AG09309 (cell line): ENCODE results near the gene ATP5MC2.

Source experiments
- DNase-seq: peaks from one replicate; pipeline ENCODE4 v3.0.0-alpha.2; 2010; ENCODE audit warnings: low read depth
- H3K4me3 ChIP-seq: 2 replicates; pipeline ENCODE4 v1.5.1; 2011; ENCODE audit warnings: mild to moderate bottlenecking, low read depth, low read length, moderate library complexity; ENCODE audit not compliant: control insufficient read depth
- TF ChIP-seq, protein P1 (sequence below): IDR thresholded peaks from 2 replicates; pipeline ENCODE4 v1.5.1; 2011; ENCODE audit warnings: mild to moderate bottlenecking, low read depth, low read length, inconsistent platforms; ENCODE audit not compliant: insufficient read depth, control insufficient read depth; ENCODE audit errors: missing control alignments

Gene ATP5MC2

GRCh38 chr12:53670971-53671370, 4.9 kb downstream of the ATP5MC2 start:
- TF ChIP-seq, protein P1, sequence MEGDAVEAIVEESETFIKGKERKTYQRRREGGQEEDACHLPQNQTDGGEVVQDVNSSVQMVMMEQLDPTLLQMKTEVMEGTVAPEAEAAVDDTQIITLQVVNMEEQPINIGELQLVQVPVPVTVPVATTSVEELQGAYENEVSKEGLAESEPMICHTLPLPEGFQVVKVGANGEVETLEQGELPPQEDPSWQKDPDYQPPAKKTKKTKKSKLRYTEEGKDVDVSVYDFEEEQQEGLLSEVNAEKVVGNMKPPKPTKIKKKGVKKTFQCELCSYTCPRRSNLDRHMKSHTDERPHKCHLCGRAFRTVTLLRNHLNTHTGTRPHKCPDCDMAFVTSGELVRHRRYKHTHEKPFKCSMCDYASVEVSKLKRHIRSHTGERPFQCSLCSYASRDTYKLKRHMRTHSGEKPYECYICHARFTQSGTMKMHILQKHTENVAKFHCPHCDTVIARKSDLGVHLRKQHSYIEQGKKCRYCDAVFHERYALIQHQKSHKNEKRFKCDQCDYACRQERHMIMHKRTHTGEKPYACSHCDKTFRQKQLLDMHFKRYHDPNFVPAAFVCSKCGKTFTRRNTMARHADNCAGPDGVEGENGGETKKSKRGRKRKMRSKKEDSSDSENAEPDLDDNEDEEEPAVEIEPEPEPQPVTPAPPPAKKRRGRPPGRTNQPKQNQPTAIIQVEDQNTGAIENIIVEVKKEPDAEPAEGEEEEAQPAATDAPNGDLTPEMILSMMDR: no peak
- DNase-seq: no peak
- no peak overlapping the region for H3K4me3 ChIP-seq

- no peak overlapping the region for H3K4me3 ChIP-seq
- DNase-seq: no peak
- TF ChIP-seq, protein P1: no peak
Measured at GRCh38 chr12:53670308-53670707, 5.6 kb downstream of the ATP5MC2 start.

GRCh38 chr12:53667080-53667479, 8.8 kb downstream of the ATP5MC2 start:
- no peak for DNase-seq
- no peak overlapping the region for H3K4me3 ChIP-seq
- TF ChIP-seq, protein P1: no peak

DNA sequence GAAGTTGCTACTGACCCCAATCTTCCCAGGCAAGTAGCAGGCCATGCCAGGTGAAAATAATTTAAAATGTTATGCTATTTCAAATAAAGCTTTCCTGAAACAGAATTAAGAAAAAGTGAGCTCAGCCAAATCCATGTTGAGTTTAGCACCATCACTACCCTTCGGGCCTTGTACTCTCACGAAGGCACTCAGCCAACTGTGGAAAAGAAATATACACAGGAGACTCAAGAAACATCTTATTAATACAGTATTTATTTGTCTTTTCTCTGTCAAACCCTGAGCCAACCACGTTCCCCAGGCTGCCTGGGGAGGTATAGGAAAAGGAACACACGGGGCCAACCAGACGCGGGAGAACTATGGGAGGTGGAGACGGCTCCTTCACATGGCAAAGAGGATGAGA, 10.9 kb downstream of the ATP5MC2 start:
- TF ChIP-seq, protein P1: no peak

GRCh38 chr12:53664191-53664590, 11.7 kb downstream of the ATP5MC2 start:
- no peak for DNase-seq
- no peak overlapping the region for H3K4me3 ChIP-seq
- TF ChIP-seq, protein P1: no peak

More for the DNA sequence above, 10.9 kb downstream of the ATP5MC2 start:
- no peak for DNase-seq
- H3K4me3 ChIP-seq: no peak overlapping the region

- DNase-seq: no peak
- no peak overlapping the region for H3K4me3 ChIP-seq
- TF ChIP-seq, protein P1: no peak
Measured at GRCh38 chr12:53660041-53660440, 15.8 kb downstream of the ATP5MC2 start.

- DNase-seq: no peak
Measured at GRCh38 chr12:53659571-53659981, 16.3 kb downstream of the ATP5MC2 start.

More at GRCh38 chr12:53659571-53659981, 16.3 kb downstream of the ATP5MC2 start:
- TF ChIP-seq, protein P1: no peak
- no peak overlapping the region for H3K4me3 ChIP-seq
